Placental epithelial cell (primary cell): ENCODE results near the gene SLC7A4. TPM values are rescaled to one million over a fixed set of nuclear protein-coding genes. Genes with fewer than 3 reads are reported as not detected.

Experiments
- small RNA-seq: library from RNA; depleted of rRNA; stranded (forward); fragments of <200 nt; gene quantifications from one replicate; pipeline ENCODE3, GENCODE V24; 2012
- total RNA-seq: library from RNA; depleted of rRNA; stranded (reverse); fragments of >200 nt; gene quantifications from 2 replicates; pipeline ENCODE4 v1.2.3, GENCODE V29; 2012

SLC7A4 gene
- not detected in 2 replicates for total RNA-seq

DNA sequence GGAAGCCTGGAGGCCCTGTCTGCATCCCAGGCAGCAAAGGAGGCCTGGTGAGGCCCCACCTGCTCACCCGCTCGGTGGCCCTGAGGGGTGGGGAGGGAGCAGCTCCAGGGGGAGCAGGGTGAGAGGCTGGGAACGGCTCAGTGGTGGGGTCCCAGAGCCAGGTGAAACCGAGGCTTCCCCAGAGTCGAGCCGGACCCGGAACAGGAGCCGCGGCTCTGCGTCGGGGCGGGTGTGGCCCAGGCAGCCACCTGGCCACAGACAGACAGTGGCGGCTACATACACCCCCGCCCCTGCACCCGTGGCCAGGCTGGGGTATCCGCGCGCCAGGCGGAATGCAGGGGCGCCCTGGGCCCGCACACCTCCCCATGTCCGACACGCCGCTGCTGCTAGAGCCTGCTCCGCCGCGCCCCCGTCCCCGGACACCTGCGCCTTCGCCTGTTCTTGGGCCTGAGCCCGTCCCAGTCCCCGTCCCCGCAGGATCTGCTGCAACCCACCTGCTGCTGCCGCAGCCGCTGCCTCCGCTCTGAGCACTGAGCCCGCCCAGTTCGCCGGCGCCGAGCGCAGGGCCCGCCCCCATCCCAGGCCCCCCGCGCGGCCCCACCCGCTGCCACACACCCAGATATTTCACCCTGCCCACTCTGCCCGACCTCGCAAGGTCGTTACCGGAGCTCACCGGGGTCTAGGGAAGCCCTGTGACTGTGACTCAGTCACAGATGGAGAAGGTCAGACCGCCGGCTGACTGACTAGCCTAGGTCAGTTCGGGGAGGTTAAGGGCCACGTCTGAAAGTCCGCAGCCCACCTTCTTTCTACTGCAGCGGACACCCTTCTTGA, at the start of gene SLC7A4:
Gene SLC7A4, minus strand, starts transcription at position 525 of the 831 bp plus-strand sequence. CDS start 749 bp downstream, outside the sequence.

GRCh38 chr22:21045585-21046294, 13.4 kb upstream of the SLC7A4 start, which contains the start of gene LRRC74B:
LRRC74B (plus strand) TSS chr22:21045946; CDS start chr22:21045987, 41 bp downstream.

GRCh38 chr22:21014726-21015465, 17.5 kb downstream of the SLC7A4 start, which contains the start of gene P2RX6:
P2RX6 (plus strand) TSS chr22:21015165; CDS start chr22:21015175, 10 bp downstream.

GRCh38 chr22:21001601-21002325, 30.6 kb downstream of the SLC7A4 start, which contains the start of gene THAP7:
THAP7 (minus strand) TSS chr22:21002118; CDS start chr22:21001911, 207 bp downstream.

GRCh38 chr22:20981787-20982562, 50.4 kb downstream of the SLC7A4 start, which contains the start of gene LZTR1:
LZTR1 (plus strand) TSS chr22:20982297; CDS start chr22:20982372, 75 bp downstream.

Small RNA genes within 50 kb of the gene (small RNA-seq; reads per million reads assigned to genes)
- gene MIR649, result not detected

Other genes starting within 250 kb of the SLC7A4 start
- 43.6 and 49.9 TPM in 2 replicates for gene PI4KA, start 173.8 kb downstream of the SLC7A4 start, total RNA-seq
- gene SNAP29, start 173.6 kb downstream of the SLC7A4 start, total RNA-seq, result 9.0 and 9.2 TPM in 2 replicates
- 36.9 and 39.7 TPM in 2 replicates for gene CRKL, start 115.2 kb downstream of the SLC7A4 start, total RNA-seq
- 0.43 and 2.0 TPM in 2 replicates for gene AIFM3, start 65.3 kb downstream of the SLC7A4 start, total RNA-seq
- 45.1 and 53.0 TPM in 2 replicates for gene LZTR1, start 50.3 kb downstream of the SLC7A4 start, total RNA-seq
- 23.3 and 26.7 TPM in 2 replicates for gene THAP7, start 30.4 kb downstream of the SLC7A4 start, total RNA-seq
- not detected in 2 replicates for gene P2RX6, start 17.4 kb downstream of the SLC7A4 start, total RNA-seq
- gene LRRC74B, start 13.4 kb upstream of the SLC7A4 start, total RNA-seq, result not detected in 2 replicates